C4-2B (cell line): ENCODE results near the gene CA10.

Experiments
- H3K27ac ChIP-seq: fragments of 450-650 bp; 2 replicates; pipeline ENCODE4 v1.5.1; 2017
- ZFX ChIP-seq: fragments of 450-650 bp; IDR thresholded peaks from 2 replicates; pipeline ENCODE4 v1.6.1; 2017
- TF ChIP-seq, protein P1 (sequence below): fragments of 450-650 bp; conservative IDR thresholded peaks from 2 replicates; pipeline ENCODE4 v1.5.1; 2017; ENCODE audit warnings: mild to moderate bottlenecking

The CA10 gene

GRCh38 chr17:51739245-51739886 is 419.1 kb downstream of the CA10 start:
- TF ChIP-seq, protein P1, sequence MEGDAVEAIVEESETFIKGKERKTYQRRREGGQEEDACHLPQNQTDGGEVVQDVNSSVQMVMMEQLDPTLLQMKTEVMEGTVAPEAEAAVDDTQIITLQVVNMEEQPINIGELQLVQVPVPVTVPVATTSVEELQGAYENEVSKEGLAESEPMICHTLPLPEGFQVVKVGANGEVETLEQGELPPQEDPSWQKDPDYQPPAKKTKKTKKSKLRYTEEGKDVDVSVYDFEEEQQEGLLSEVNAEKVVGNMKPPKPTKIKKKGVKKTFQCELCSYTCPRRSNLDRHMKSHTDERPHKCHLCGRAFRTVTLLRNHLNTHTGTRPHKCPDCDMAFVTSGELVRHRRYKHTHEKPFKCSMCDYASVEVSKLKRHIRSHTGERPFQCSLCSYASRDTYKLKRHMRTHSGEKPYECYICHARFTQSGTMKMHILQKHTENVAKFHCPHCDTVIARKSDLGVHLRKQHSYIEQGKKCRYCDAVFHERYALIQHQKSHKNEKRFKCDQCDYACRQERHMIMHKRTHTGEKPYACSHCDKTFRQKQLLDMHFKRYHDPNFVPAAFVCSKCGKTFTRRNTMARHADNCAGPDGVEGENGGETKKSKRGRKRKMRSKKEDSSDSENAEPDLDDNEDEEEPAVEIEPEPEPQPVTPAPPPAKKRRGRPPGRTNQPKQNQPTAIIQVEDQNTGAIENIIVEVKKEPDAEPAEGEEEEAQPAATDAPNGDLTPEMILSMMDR = no peak
- TF ChIP-seq ZFX = no peak
- H3K27ac ChIP-seq = no peak overlapping the region

- no peak overlapping the region for H3K27ac ChIP-seq
- no peak for TF ChIP-seq ZFX
- TF ChIP-seq, protein P1 = no peak
Measured at GRCh38 chr17:51736356-51736755, 422.2 kb downstream of the CA10 start.

DNA sequence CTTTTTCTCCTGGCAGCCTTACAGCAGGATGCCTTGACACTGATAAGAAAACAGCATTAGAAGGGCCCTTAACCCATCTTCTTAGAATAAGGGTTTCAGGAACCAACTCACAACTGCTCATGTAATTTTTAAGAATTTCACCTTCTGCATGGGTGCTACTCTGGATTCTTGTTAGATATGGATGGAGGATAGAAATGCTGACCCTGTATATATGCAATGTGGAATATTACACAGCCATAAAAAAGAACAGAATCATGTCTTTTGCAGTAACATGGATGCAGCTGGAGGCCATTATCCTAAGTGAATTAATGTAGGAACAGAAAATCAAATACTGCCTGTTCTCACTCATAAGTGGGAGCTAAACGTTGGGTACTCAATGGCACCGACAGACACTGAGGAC is 423.5 kb downstream of the CA10 start:
- H3K27ac ChIP-seq = no peak overlapping the region
- no peak for TF ChIP-seq ZFX
- TF ChIP-seq, protein P1 = no peak

- TF ChIP-seq, protein P1 = peak; percentile 59
- no peak for TF ChIP-seq ZFX
- no peak overlapping the region for H3K27ac ChIP-seq
Measured at GRCh38 chr17:51734462-51734861, 424.1 kb downstream of the CA10 start.

DNA sequence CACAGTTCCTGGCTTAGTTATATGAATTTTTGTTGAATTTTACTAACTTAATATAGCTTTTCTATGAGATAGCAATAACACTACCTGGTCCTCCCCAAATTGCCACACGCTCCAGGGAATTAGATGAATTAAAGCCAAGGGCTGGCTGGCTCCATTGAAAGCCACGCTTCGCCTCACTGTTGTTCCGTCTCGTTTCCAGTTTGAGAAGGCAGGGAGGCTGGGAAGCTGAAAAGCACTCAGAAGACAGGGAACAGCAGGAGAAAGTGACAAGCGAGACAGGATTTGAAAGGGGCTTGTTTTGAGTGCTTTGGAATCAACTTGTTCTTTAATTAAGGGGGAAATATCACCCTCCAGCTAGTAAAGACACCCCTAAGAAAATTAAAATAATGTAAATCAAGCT is 425.3 kb downstream of the CA10 start:
- no peak overlapping the region for H3K27ac ChIP-seq
- TF ChIP-seq, protein P1 = no peak
- no peak for TF ChIP-seq ZFX

- TF ChIP-seq, protein P1 = no peak
- TF ChIP-seq ZFX = no peak
- H3K27ac ChIP-seq = no peak overlapping the region
Measured at GRCh38 chr17:51731941-51732722, 426.4 kb downstream of the CA10 start.

GRCh38 chr17:51730303-51731050 is 428.0 kb downstream of the CA10 start:
- no peak overlapping the region for H3K27ac ChIP-seq
- TF ChIP-seq ZFX = no peak
- TF ChIP-seq, protein P1 = no peak
